ENCODE results near the gene ADAT1.

Gene ADAT1, protein sequence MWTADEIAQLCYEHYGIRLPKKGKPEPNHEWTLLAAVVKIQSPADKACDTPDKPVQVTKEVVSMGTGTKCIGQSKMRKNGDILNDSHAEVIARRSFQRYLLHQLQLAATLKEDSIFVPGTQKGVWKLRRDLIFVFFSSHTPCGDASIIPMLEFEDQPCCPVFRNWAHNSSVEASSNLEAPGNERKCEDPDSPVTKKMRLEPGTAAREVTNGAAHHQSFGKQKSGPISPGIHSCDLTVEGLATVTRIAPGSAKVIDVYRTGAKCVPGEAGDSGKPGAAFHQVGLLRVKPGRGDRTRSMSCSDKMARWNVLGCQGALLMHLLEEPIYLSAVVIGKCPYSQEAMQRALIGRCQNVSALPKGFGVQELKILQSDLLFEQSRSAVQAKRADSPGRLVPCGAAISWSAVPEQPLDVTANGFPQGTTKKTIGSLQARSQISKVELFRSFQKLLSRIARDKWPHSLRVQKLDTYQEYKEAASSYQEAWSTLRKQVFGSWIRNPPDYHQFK

DNA sequence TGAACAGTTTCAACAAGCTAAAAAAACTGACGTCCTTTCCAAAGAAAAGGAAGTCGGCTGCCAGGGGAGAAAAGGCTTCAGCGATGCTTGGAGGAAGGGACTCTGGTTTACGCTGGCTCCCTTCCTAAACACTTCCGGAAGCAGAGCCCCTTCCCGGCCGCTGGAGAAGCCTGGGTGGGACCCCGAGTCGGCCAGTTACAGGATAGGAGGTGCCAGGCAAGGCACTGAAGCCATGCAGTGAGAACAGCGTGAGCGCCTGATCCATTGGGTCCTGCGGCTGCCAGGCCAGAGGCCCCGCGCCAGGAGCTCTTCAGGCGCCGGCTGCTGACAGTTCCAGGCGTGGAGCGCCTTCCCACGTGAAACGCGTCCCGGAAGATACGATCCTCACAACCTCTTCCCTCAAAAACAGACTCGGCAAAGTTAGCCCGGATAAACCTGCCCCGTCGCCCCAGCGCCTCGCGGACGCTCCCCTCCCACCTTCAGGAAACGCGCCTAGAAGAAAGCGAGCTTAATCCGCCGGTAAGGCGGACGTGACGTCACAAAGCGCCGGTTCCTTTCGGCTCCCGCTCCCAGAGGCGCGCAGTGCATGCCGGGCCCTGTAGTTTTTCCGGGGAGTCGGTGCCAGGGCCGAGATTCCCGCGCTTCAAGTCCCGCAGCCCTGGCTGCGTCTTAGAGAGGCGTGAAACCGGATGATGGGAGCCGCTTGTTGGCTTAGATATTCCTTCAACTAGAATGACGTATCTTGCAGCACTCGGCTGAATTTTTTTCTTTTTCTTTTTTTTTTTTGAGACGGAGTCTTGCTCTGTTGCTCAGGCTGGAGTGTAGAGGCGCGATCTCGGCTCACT lies at the start of gene ADAT1:
TSS of gene ADAT1 (minus strand) at position 521 of the 845 bp plus-strand sequence. CDS start 2,482 bp downstream, outside the sequence.
- peak; percentile 92 for DNase-seq

GRCh38 chr16:75667503-75667902 lies 44.4 kb upstream of the ADAT1 start:
- no peak for DNase-seq

DNA sequence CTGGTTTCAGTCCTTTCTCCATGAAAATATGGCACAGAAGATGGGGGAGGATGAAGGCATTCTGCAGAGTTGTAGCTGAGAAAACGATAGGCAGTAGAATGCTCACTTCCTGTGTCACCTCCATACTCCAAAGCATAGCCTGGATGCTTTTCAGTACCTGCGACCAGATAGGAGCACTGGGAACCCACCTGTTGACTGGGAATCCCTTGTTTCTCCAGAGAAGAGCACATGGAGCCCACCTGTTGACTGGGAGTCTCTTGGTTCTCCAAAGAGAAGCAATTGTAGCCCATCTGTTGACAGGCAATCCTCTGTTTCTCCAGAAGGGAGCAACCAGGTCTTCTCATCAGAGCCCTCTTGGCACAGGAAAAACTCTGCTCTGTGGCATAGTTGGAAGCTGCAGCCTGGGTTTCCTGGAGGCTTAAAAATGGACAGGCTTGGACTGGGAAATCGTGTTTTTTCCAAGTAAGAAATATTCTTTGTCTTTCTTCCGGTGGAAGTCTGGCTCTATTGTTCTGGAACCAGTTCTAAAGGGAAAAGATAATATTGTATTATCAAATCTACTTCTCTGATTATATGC lies 37.7 kb upstream of the ADAT1 start:
- DNase-seq, result no peak

DNA sequence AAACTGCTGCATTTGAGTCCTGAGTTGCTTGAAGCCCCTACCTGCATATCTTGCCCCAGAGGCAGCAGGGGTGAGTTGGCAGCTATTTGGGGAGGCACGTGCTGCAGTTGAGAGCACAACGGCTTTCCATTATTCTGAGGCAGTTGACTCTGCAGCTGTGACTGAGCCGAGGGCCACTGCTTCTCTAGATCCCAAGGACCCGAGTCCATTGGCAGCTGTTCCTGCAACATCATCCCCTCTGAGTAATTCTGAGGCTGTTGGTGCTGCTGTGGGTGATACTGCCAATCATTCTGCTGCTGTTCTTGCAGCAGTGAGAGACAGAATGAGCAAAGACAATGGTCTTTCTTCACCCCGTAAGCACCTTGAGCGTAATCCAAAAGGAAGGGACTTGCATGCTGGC lies 37.2 kb upstream of the ADAT1 start:
- no peak for DNase-seq

GRCh38 chr16:75658175-75658574 lies 35.1 kb upstream of the ADAT1 start:
- no peak for DNase-seq

- no peak for DNase-seq
Measured at GRCh38 chr16:75653922-75654321, 30.8 kb upstream of the ADAT1 start.

DNA sequence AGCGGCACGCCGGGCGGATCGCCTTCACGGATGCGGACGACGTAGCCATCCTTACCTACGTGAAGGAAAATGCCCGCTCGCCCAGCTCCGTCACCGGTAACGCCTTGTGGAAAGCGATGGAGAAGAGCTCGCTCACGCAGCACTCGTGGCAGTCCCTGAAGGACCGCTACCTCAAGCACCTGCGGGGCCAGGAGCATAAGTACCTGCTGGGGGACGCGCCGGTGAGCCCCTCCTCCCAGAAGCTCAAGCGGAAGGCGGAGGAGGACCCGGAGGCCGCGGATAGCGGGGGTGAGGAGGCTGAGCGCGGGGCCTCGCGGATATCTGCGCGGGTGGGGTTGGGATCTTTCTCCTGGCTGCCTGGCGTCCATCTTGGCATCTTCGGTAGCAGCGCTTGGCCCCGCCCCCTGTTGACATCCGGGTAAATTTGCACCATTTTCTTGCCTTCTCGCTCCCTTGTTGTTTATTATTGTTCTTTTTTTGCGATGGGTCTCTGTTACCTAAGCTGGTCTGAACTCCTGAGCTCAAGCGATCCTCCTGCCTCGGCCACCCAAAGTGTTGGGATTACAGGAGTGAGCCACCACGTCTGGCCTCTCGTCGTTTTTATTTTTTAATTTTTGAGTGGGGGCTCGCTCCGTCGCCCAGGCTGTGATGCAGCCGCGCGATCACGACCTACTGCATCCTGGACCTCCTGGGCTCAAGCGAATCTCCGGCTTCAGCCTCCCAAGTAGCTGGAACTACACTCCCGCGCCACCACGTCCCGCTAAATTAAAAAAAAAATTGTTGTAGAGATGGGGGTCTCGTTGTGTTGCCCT lies 25.4 kb upstream of the ADAT1 start:
- DNase-seq, result peak; percentile 5

GRCh38 chr16:75647492-75648264 lies 24.6 kb upstream of the ADAT1 start, which contains the start of the genes KARS1 and TERF2IP:
KARS1 (minus strand) TSS chr16:75647665; CDS start chr16:75647639, 26 bp downstream.
TERF2IP (plus strand) TSS chr16:75647773; CDS start chr16:75647883, 110 bp downstream.
- peak; percentile 81 for DNase-seq

DNA sequence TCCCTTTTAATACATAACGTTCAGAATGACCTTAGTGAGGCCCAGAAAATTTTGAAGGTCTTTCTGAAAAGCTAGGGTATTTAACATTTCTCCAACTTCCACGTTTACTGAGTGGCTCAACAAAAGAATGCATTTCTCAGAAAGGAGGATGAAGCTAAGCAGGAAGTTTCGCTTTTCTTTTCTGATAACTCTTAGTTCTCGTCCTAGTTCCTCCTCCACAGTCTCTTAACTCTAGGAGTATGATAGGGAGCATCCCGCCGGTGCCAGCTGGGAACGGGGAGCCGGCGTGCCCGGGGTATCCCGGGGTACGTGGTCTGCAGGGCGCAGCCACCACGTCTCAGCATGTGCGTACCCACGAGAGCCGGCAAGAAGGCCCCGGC lies 24.0 kb upstream of the ADAT1 start:
- DNase-seq, result no peak

- DNase-seq, result no peak
Measured at GRCh38 chr16:75644240-75645012, 21.3 kb upstream of the ADAT1 start.

GRCh38 chr16:75640598-75640997 lies 17.5 kb upstream of the ADAT1 start:
- no peak for DNase-seq

- no peak for DNase-seq
Measured at GRCh38 chr16:75635036-75635435, 12.0 kb upstream of the ADAT1 start.

DNA sequence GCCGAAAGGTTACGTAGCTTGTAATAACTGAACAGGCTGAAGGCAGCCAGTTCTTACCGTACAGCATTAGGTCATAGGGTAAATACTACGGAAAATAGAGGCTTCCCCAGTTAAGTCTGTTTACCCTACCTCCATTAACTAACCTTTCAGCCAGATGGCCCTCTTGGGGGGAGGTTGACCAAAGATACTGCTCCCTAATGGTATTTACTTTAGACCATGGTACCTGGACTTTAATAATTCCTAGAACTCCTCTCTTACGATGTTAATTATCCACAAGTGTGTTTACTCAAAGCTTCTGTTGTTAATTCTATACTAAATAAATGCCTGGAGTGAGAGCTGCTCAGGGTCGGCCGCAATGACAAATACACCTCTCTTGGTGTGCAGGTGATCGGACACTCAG lies 9.8 kb upstream of the ADAT1 start:
- no peak for DNase-seq

DNA sequence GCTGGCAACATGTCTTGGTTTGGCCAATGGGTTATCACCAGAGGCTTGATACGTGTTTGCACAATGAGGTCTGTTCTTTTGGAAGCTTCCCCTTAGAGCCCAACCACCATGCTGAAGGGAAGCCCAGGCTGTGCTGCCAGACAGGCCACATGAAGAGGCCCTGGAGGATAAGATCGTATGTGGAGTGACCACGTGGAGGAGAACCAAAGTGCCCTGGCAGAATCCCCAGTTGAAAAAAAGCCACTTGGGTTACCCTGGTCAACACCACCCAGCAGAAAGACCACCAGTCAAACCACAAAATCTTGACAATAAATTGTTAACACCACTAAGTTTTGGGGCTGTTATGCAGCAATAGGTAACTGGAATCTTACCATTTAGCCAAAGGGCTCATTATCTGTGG lies 7.0 kb upstream of the ADAT1 start:
- no peak for DNase-seq

- no peak for DNase-seq
Measured at GRCh38 chr16:75629132-75629531, 6.1 kb upstream of the ADAT1 start.

DNA sequence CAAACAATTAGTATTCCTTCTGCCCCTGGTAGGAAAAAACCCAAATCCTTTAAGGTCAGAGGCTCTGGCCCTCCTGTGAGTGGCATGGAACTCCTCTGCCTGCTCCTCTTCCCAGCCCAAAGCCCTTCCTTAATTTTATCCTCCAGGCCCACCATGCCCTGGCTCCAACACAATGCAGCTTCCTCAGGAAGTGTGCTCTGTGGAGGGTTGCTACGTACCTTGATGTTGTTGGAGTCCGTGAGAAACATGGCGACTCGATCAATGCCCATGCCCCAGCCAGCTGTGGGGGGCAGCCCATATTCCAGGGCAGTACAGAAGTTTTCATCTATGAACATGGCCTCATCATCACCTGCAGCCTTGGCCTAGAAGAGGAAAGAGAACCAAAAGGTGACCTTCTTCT lies 5.3 kb upstream of the ADAT1 start:
- DNase-seq, result no peak

GRCh38 chr16:75627851-75628250 lies 4.8 kb upstream of the ADAT1 start:
- no peak for DNase-seq

- no peak for DNase-seq
Measured at GRCh38 chr16:75626806-75627205, 3.7 kb upstream of the ADAT1 start.

GRCh38 chr16:75624921-75625334 lies 1.8 kb upstream of the ADAT1 start:
- no peak for DNase-seq

GRCh38 chr16:75621170-75621477 lies 2.0 kb downstream of the ADAT1 start:
- no peak for DNase-seq
